SK-N-SH (cell line): ENCODE results near the gene CASK. TPM values are rescaled to one million over a fixed set of nuclear protein-coding genes. Genes with fewer than 3 reads are reported as not detected.

Source experiments
- CTCF ChIA-PET: fragments of 300-600, 350-600 bp; formaldehyde crosslinking; extraction: SDS; loops from one replicate; lab custom pipeline; 2021; lab: Yijun Ruan, JAX
- POLR2A ChIA-PET: fragments of 350-600 bp; sonication (Branson Sonifier 250); formaldehyde crosslinking; extraction: SDS; loops from one replicate; lab custom pipeline; 2020; ENCODE audit warnings: antibody characterized with exemption, inconsistent platforms; lab: Yijun Ruan, JAX
- DNase-seq: peaks from one replicate; pipeline ENCODE4 v3.0.0; 2012
- H2AFZ ChIP-seq: fragments of 200-600 bp; sonication (generic); 2 replicates; pipeline ENCODE4 v1.8.1; 2016; ENCODE audit warnings: antibody characterized with exemption, mild to moderate bottlenecking, low read depth
- H3F3A ChIP-seq: fragments of 200-600 bp; sonication (generic); replicated peaks from 2 replicates; pipeline ENCODE3; 2016; ENCODE audit warnings: antibody characterized with exemption, mild to moderate bottlenecking; ENCODE audit not compliant: insufficient read depth
- H3K27ac ChIP-seq, 2 experiments: fragments of 200-500 bp in 1 of 2; fragments of 200-600 bp in 1 of 2; sonication (Bioruptor generic) in 1 of 2; sonication (generic), shearing (Covaris generic) in 1 of 2; 2 replicates each; pipeline versions ENCODE4 v1.5.1 to v1.6.1; 2014 to 2016; ENCODE audit warnings: low read depth in 2 of 2, inconsistent platforms in 1 of 2, low read length in 1 of 2, mild to moderate bottlenecking in 1 of 2, mixed read lengths in 1 of 2
- H3K27me3 ChIP-seq: fragments of 200-600 bp; sonication (generic), shearing (Covaris generic); 2 replicates; pipeline ENCODE4 v1.6.1; 2016; ENCODE audit warnings: mixed run types; ENCODE audit not compliant: insufficient read depth
- H3K36me3 ChIP-seq, 2 experiments: fragments of 200-500 bp in 1 of 2; fragments of 200-600 bp in 1 of 2; sonication (Bioruptor generic) in 1 of 2; sonication (generic) in 1 of 2; replicated peaks in 1 of 2; 2 replicates each; pipeline versions ENCODE3 to v1.5.1; 2014 to 2016; ENCODE audit warnings: low read length in 1 of 2, mild to moderate bottlenecking in 1 of 2; ENCODE audit not compliant: insufficient read depth in 2 of 2, control insufficient read depth in 1 of 2
- H3K4me1 ChIP-seq, 2 experiments: fragments of 200-500 bp in 1 of 2; fragments of 200-600 bp in 1 of 2; sonication (Bioruptor generic) in 1 of 2; sonication (generic), shearing (Covaris generic) in 1 of 2; 2 replicates each; pipeline versions ENCODE4 v1.5.1 to v1.6.1; 2014 to 2016; ENCODE audit warnings: low read depth in 1 of 2, low read length in 1 of 2, mixed run types in 1 of 2; ENCODE audit not compliant: insufficient read depth in 2 of 2, control insufficient read depth in 1 of 2
- H3K4me2 ChIP-seq: fragments of 200-600 bp; sonication (generic), shearing (Covaris generic); 2 replicates; pipeline ENCODE4 v1.6.1; 2017; ENCODE audit warnings: mixed run types
- H3K4me3 ChIP-seq, 2 experiments: fragments of 200-500 bp in 1 of 2; fragments of 200-600 bp in 1 of 2; sonication (Bioruptor generic) in 1 of 2; sonication (generic), shearing (Covaris generic) in 1 of 2; 2 replicates each; pipeline versions ENCODE4 v1.5.1 to v1.8.1; 2014 to 2016; ENCODE audit warnings: low read depth in 2 of 2, inconsistent platforms in 1 of 2, low read length in 1 of 2, mild to moderate bottlenecking in 1 of 2, mixed read lengths in 1 of 2, moderate library complexity in 1 of 2
- H3K79me2 ChIP-seq: fragments of 200-600 bp; sonication (generic); 2 replicates; pipeline ENCODE4 v1.8.1; 2017; ENCODE audit warnings: mild to moderate bottlenecking; ENCODE audit not compliant: insufficient read depth
- H3K9ac ChIP-seq: fragments of 200-600 bp; sonication (generic); 2 replicates; pipeline ENCODE4 v1.6.1; 2017; ENCODE audit warnings: mixed run types
- H3K9me2 ChIP-seq: fragments of 200-600 bp; sonication (generic); 2 replicates; pipeline ENCODE4 v1.6.1; 2017; ENCODE audit warnings: mixed run types
- H3K9me3 ChIP-seq: fragments of 200-600 bp; sonication (generic); 2 replicates; pipeline ENCODE4 v1.6.1; 2017; ENCODE audit warnings: mixed run types, mild to moderate bottlenecking, moderate library complexity
- H4K20me1 ChIP-seq: fragments of 200-600 bp; sonication (generic); 2 replicates; pipeline ENCODE4 v1.6.1; 2017; ENCODE audit warnings: mild to moderate bottlenecking, mixed run types; ENCODE audit not compliant: insufficient read depth
- ELF1 ChIP-seq: IDR thresholded peaks from 2 replicates; pipeline ENCODE4 v1.4.0; 2012
- FOXJ3 ChIP-seq: sonication (generic); formaldehyde crosslinking; IDR thresholded peaks from 2 replicates; pipeline ENCODE4 v1.5.1; 2020; ENCODE audit warnings: mild to moderate bottlenecking, missing genetic modification reagents
- GABPA ChIP-seq: IDR thresholded peaks from 2 replicates; pipeline ENCODE4 v1.4.0; 2012; ENCODE audit warnings: low read depth, mild to moderate bottlenecking
- MEF2A ChIP-seq: IDR thresholded peaks from 2 replicates; pipeline ENCODE4 v1.4.0; 2012; ENCODE audit warnings: low read depth, borderline replicate concordance
- MXI1 ChIP-seq: IDR thresholded peaks from 2 replicates; pipeline ENCODE4 v1.6.1; 2012; ENCODE audit warnings: mild to moderate bottlenecking, low read depth, low read length, improper control_type of control experiment
- NFIC ChIP-seq: IDR thresholded peaks from 2 replicates; pipeline ENCODE4 v1.4.0; 2012; ENCODE audit warnings: borderline replicate concordance
- RXRA ChIP-seq: IDR thresholded peaks from 2 replicates; pipeline ENCODE4 v1.4.0; 2012; ENCODE audit warnings: low read depth, mild to moderate bottlenecking, borderline replicate concordance
- SMC3 ChIP-seq: IDR thresholded peaks from 2 replicates; pipeline ENCODE4 v1.6.1; 2012; ENCODE audit warnings: low read depth, low read length, improper control_type of control experiment
- TEAD4 ChIP-seq: IDR thresholded peaks from 2 replicates; pipeline ENCODE4 v1.4.0; 2012; ENCODE audit warnings: mild to moderate bottlenecking, borderline replicate concordance; ENCODE audit not compliant: insufficient read depth
- WGBS: methylation state at CpG from one replicate; pipeline ENCODE4 v1.1.6; 2017; ENCODE audit warnings: low lambda C conversion rate; 5-methylcytosine and 5-hydroxymethylcytosine counted together
- polyA plus RNA-seq, 3 experiments: library from polyadenylated mRNA; depleted of rRNA; stranded (reverse); fragments of >200 nt; gene quantifications; 2 replicates each; pipeline ENCODE4 v1.2.3, GENCODE V29; 2012
- TF ChIP-seq, protein P1 (sequence below): fragments of 200-600 bp; sonication (generic); IDR thresholded peaks from 2 replicates; pipeline ENCODE4 v1.6.1; 2017; ENCODE audit warnings: antibody characterized with exemption, mild to moderate bottlenecking, moderate library complexity
- TF ChIP-seq, protein P2 (sequence below): IDR thresholded peaks from 2 replicates; pipeline ENCODE4 v1.4.0; 2012; ENCODE audit warnings: low read depth
- TF ChIP-seq, protein P3 (sequence below): IDR thresholded peaks from 2 replicates; pipeline ENCODE4 v1.4.0; 2012; ENCODE audit warnings: low read depth, borderline replicate concordance

Gene CASK
- polyA plus RNA-seq, 1 of the 3 experiments (the other 2 are of a cell fraction) = 7.0 TPM

DNA sequence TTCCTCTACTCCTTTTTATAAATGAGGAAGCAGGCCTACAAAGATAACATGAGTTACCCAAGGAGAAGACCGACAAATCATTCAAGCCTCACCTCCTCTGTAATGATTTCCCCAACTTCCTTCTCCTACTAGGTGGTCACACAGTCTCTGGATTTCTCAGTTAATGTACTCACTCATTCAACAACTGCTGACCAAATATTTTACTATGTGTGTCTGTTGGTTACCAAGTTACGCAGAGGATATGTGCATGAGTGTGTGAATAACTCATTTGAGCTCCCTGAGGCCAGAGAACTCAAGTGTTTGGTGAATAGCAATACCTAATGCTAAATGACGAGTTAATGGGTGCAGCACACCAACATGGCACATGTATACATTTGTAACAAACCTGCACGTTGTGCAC is 10.4 kb downstream of the CASK start:
- ChIA-PET CTCF (no interaction called here), POLR2A (no interaction called here)
- Histone ChIP-seq H3K36me3 (no peaks in the 10 kb centered on the region), H3K27ac (no peak overlapping the region), H2AFZ (no peak overlapping the region), H3K9me2 (no peaks in the 10 kb centered on the region), H3F3A (no peaks in the 10 kb centered on the region), H3K4me1 (no peaks in the 10 kb centered on the region), H3K27me3 (no peaks in the 10 kb centered on the region), H3K4me3 (no peak overlapping the region), H3K4me2 (no peak overlapping the region), H3K9ac (no peak overlapping the region), H3K9me3 (no peaks in the 10 kb centered on the region), H3K79me2 (peaks cover 34% of the 10 kb centered on the region; the same call in 1 of the 2 replicates), H4K20me1 (peaks cover 10% of the 10 kb centered on the region; the same call in 1 of the 2 replicates)
- 43% methylated on average over 4 of the region's 4 CpGs for WGBS
- DNase-seq = no peak
- TF ChIP-seq TEAD4 (no peak), ELF1 (no peak), FOXJ3 (CRISPR knock-in tag) (no peak), RXRA (no peak), SMC3 (no peak), MXI1 (no peak), MEF2A (no peak), NFIC (no peak)
- TF ChIP-seq, protein P1, sequence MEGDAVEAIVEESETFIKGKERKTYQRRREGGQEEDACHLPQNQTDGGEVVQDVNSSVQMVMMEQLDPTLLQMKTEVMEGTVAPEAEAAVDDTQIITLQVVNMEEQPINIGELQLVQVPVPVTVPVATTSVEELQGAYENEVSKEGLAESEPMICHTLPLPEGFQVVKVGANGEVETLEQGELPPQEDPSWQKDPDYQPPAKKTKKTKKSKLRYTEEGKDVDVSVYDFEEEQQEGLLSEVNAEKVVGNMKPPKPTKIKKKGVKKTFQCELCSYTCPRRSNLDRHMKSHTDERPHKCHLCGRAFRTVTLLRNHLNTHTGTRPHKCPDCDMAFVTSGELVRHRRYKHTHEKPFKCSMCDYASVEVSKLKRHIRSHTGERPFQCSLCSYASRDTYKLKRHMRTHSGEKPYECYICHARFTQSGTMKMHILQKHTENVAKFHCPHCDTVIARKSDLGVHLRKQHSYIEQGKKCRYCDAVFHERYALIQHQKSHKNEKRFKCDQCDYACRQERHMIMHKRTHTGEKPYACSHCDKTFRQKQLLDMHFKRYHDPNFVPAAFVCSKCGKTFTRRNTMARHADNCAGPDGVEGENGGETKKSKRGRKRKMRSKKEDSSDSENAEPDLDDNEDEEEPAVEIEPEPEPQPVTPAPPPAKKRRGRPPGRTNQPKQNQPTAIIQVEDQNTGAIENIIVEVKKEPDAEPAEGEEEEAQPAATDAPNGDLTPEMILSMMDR = no peak
- TF ChIP-seq, protein P2, sequence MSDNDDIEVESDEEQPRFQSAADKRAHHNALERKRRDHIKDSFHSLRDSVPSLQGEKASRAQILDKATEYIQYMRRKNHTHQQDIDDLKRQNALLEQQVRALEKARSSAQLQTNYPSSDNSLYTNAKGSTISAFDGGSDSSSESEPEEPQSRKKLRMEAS = no peak
- TF ChIP-seq, protein P3, sequence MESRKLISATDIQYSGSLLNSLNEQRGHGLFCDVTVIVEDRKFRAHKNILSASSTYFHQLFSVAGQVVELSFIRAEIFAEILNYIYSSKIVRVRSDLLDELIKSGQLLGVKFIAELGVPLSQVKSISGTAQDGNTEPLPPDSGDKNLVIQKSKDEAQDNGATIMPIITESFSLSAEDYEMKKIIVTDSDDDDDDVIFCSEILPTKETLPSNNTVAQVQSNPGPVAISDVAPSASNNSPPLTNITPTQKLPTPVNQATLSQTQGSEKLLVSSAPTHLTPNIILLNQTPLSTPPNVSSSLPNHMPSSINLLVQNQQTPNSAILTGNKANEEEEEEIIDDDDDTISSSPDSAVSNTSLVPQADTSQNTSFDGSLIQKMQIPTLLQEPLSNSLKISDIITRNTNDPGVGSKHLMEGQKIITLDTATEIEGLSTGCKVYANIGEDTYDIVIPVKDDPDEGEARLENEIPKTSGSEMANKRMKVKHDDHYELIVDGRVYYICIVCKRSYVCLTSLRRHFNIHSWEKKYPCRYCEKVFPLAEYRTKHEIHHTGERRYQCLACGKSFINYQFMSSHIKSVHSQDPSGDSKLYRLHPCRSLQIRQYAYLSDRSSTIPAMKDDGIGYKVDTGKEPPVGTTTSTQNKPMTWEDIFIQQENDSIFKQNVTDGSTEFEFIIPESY = no peak

DNA sequence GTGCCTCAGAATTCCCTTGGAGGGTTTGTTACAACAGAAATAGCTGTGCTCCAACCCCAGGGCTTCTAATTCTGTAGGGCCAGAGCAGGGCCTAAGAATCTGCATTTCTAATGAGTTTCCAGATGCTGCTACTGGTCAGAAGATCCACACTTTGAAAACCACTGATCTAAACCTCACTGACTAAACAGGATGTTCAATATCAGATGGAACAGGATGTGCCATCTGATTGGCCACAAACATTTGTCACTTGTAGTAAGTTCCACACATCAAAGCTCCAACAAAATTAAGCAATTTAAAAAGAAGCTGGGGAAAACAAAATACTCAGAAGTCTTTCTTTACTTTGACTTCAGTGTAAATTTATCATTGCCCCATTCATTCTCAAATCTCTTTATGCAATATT is 14.3 kb downstream of the CASK start:
- no peak for TF ChIP-seq GABPA
- DNase-seq = no peak
- Histone ChIP-seq H3K4me2 (no peak overlapping the region), H3K27me3 (no peaks in the 10 kb centered on the region), H3K4me1 (no peaks in the 10 kb centered on the region), H2AFZ (no peak overlapping the region), H3K9ac (no peak overlapping the region), H3F3A (no peaks in the 10 kb centered on the region), H3K9me3 (no peaks in the 10 kb centered on the region), H3K79me2 (peaks cover 24% of the 10 kb centered on the region), H3K27ac (no peak overlapping the region), H3K9me2 (no peaks in the 10 kb centered on the region), H3K36me3 (no peaks in the 10 kb centered on the region), H4K20me1 (peaks cover 8% of the 10 kb centered on the region; the same call in 1 of the 2 replicates), H3K4me3 (no peak overlapping the region)
- POLR2A ChIA-PET = no interaction called here
- CTCF ChIA-PET = no interaction called here
